GM19328 (cell line): ENCODE data around the gene PACRG.
"Not testable (repeated sequence)": the region's sequence is repeated elsewhere in the genome, so short reads cannot be mapped to it uniquely, and the experiment has no call there.

Experiments used
- ATAC-seq: cut with Tn5 transposase; IDR thresholded peaks from one replicate; pipeline ENCODE4 v1.9.1; 2021; ENCODE audit warnings: mild to moderate bottlenecking, moderate library complexity; ENCODE audit not compliant: unreplicated experiment

The PACRG gene

GRCh38 chr6:163298079-163298830 lies 570.5 kb downstream of the PACRG start:
- ATAC-seq = no peak

GRCh38 chr6:163300838-163301237 lies 573.1 kb downstream of the PACRG start:
- no peak for ATAC-seq

DNA sequence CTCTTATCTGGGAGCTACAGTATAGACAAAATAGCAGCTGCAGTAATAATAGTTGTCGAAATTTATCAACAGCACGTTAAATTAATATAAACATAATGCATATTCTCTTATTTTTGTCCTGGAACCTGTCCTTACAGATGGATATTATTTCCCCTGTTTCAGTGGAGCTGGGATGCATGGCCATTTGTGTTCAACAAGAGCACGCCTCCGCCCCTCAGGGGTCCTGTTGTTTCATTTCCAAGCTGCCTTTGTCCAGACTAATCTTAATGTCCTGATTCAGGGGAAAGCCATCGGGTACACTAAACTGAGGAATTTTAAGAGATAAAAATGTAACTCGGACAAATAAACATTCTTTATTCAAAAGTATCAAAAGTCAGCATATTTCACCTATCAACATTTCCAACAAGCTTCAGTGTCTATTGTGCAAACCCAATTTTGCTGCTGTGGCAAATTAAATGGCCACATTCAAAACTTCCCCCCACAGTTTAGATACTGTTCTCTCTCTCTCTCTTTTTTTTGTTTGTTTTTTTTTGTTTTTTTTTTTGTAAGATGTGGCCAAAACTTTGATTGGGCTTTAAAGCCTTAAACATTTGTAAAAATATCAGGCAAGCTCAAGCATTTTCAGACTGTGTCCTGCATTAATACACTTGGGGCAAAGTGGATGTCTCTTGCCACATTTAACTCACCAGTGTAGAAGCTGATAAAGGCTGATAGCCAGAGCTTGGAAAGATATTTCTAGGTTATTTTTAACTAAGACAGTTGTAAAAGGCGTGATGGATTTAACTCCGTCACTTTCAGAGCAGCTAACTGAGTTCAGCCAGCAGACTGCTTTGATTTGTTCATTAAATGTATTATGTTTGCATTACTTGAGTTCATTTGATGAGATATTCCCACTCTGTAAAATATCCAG lies 574.2 kb downstream of the PACRG start:
- no peak for ATAC-seq

GRCh38 chr6:163302747-163303146 lies 575.0 kb downstream of the PACRG start:
- ATAC-seq = no peak

GRCh38 chr6:163306000-163306399 lies 578.2 kb downstream of the PACRG start:
- ATAC-seq = no peak

GRCh38 chr6:163308629-163309440 lies 581.1 kb downstream of the PACRG start:
- no peak for ATAC-seq

DNA sequence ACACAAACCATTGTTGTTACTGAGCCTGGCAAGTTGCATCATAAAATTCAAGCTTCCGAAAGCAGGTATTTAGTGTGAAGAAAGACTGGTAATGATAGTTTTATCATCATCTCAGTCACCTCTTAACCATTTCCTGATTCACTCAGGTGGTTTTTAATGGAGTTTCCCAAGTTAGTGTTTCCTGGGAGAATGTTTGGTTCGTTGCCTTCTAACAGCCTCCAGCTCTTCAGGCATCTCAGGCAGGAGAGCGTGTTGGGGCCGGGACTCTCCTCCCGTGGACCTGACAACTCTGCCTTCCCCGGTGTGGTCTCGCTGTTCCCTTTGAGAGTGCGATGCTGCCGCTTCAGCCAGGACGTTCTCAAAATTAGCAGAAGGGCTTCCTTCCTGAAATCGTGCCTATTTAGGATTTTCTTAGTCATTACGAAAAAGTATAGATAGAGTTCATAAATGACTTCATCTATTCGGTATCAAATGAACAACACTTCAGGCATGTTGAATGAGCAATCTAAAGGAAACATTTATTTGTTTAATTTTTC lies 581.8 kb downstream of the PACRG start:
- no peak for ATAC-seq

GRCh38 chr6:163310096-163310972 lies 582.6 kb downstream of the PACRG start:
- ATAC-seq = no peak

DNA sequence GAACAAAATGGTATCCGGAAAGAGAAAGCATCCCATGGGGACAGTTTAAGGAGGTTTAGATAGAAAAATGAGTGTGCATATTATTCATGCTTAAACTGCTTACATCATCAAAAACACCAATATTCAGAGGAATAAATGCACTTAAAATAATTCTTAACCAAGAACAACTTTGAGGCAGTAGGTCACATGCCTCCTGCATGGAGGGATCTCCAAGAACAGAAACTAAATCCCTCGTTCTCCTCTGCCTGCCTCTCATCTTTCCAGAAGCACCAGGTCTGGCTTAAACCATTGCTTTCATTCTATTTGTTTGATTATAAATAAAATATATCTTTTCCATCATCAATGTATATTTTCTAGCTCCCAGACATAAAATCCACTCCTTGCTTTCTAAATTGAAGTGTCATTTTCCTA lies 583.2 kb downstream of the PACRG start:
- no peak for ATAC-seq

- ATAC-seq = no peak
Measured at GRCh38 chr6:163311830-163312229, 584.1 kb downstream of the PACRG start.

DNA sequence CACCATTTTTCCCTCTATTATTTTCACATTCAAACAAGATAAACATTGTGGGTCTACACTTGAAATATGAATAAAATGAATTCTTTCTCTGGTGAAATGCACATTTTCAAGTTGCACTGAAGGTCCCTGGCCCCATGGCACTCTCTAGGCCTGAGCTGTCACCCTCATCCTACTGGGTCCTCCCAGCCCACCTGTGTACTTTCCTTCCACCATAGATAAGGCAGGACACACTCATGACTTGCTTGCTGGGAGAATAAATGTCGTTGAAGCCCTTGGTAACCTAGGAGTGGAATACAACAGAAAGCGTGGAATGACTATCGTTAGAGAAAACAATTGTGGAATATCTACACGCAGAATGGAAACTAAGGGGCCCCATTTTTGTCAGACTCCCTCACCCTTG lies 585.8 kb downstream of the PACRG start:
- no peak for ATAC-seq

- no peak for ATAC-seq
Measured at GRCh38 chr6:163313981-163314380, 586.2 kb downstream of the PACRG start.

GRCh38 chr6:163314791-163315470 lies 587.2 kb downstream of the PACRG start:
- no peak for ATAC-seq

GRCh38 chr6:163316866-163317495 lies 589.2 kb downstream of the PACRG start:
- not testable (repeated sequence) for ATAC-seq

DNA sequence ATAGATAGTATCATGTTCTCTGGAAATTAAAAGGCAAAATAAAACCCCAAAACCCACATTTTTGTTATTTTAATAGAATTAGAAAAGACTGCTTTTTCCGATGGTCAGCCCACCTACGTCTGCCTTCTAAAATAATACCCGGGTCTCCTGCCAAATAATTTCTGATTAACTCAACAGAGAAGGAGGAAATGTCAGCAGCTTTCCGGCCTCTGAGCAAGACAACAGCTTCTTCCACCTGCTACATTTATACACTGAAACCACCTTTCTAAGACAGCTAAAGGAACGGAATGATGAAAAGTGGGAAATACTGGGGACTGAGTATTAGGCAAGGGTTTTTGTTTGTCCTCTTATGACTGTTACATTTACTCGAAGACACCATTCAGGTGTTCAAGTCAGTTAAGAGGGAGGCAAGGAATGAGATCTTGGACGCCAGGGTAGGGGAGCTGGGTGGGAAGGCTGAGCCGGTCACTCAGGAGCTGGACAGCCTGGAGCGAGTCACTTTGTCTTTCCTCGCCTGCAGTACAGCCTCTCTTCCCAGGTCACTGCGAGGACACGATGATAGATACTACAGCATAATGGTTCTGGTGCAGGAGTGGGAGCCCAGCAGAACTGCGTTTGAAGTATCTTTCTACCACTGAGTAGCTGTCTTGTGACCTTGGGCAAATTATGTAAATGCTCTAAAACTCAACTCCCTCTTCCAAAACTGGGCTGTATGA lies 590.5 kb downstream of the PACRG start:
- no peak for ATAC-seq

GRCh38 chr6:163319609-163320366 lies 592.0 kb downstream of the PACRG start:
- ATAC-seq = no peak

DNA sequence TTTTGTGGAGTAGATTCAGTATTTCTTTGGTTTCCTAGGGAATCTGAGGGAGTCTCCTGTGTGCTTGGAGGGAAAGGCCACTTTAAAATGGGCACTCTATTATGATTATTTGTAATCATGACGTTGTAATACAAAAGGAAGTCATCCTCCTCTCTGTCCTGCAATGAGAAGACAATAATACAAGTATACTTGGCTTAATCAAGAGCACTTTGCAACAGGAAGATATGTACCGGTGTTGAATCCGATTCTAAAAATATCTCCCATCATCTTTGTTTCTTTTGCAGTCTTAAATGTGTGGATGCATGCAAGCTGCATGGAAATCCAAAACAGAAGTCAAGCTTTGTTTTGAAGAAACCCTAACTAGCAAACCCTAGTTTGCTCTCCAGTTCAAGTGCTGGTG lies 592.6 kb downstream of the PACRG start:
- ATAC-seq = no peak

- no peak for ATAC-seq
Measured at GRCh38 chr6:163320804-163321203, 593.0 kb downstream of the PACRG start.
